IMR-90 (cell line): ENCODE results near the gene UST.

Source experiments
- BHLHE40 ChIP-seq: fragments of 150-350 bp; IDR thresholded peaks from 2 replicates; pipeline ENCODE4 v1.6.1; 2016; ENCODE audit warnings: mild to moderate bottlenecking, low read depth, low read length
- CEBPB ChIP-seq: IDR thresholded peaks from 2 replicates; pipeline ENCODE4 v1.6.1; 2012; ENCODE audit warnings: low read depth, low read length, improper control_type of control experiment
- CTCF ChIP-seq: conservative IDR thresholded peaks from 2 replicates; pipeline ENCODE4 v1.5.1; 2012; ENCODE audit warnings: mild to moderate bottlenecking, low read depth, low read length, improper control_type of control experiment
- ELK1 ChIP-seq: fragments of 150-350 bp; IDR thresholded peaks from 2 replicates; pipeline ENCODE4 v1.6.1; 2016; ENCODE audit warnings: low read depth, mild to moderate bottlenecking, low read length, moderate library complexity, borderline replicate concordance
- MAFK ChIP-seq: IDR thresholded peaks from 2 replicates; pipeline ENCODE4 v1.6.1; 2012; ENCODE audit warnings: low read depth, low read length, improper control_type of control experiment
- MXI1 ChIP-seq: IDR thresholded peaks from 2 replicates; pipeline ENCODE4 v1.6.1; 2012; ENCODE audit warnings: low read depth, mild to moderate bottlenecking, low read length, moderate library complexity, borderline replicate concordance
- POLR2A ChIP-seq: IDR thresholded peaks from 2 replicates; pipeline ENCODE4 v1.6.1; 2012; ENCODE audit warnings: mild to moderate bottlenecking, low read depth, low read length
- RAD21 ChIP-seq: IDR thresholded peaks from 2 replicates; pipeline ENCODE4 v1.6.1; 2012; ENCODE audit warnings: low read length, improper control_type of control experiment
- SMC3 ChIP-seq: fragments of 150-350 bp; IDR thresholded peaks from 2 replicates; pipeline ENCODE4 v1.6.1; 2016; ENCODE audit warnings: low read depth, mild to moderate bottlenecking, antibody characterized with exemption, low read length, moderate library complexity

- TF ChIP-seq CTCF (no peak), MXI1 (no peak), RAD21 (no peak), POLR2A (no peak), CEBPB (no peak), MAFK (no peak), ELK1 (no peak), BHLHE40 (no peak), SMC3 (no peak)
These were observed 310.6 kb downstream of the UST start for GRCh38 chr6:149057464-149057840.
